ENCODE results near the gene SFXN4.

- TF ChIP-seq CTCF (IDR thresholded peaks at IDR 0.05): no peak
- TF ChIP-seq POLR2A (IDR thresholded peaks at IDR 0.05): no peak
These were observed 44.3 kb upstream of the SFXN4 start for GRCh38 chr10:119209736-119210355.

All from body of pancreas (tissue), 4 donors.